T-cell (primary cell): ENCODE results near the gene HPRT1. TPM values are rescaled to one million over a fixed set of nuclear protein-coding genes. Genes with fewer than 3 reads are reported as not detected.
A peak's percentile ranks its signal among the peaks of the same experiment; 100 is the strongest.

ENCODE experiments used
- ATAC-seq, 4 experiments: fragments of 200-7000 bp in 3 of 4; fragments of 150-1000 bp in 1 of 4; cut with Tn5 transposase; replicated peaks in 1 of 4; 1 replicate in 3 of 4; 2 replicates in 1 of 4; pipeline ENCODE4 v1.10.0; 2021; ENCODE audit warnings: moderate library complexity in 3 of 4, mild to moderate bottlenecking in 2 of 4, moderate number of reproducible peaks in 1 of 4
- CTCF ChIA-PET, 2 donors: fragments of 300-600 bp; sonication (Branson Sonifier 250); formaldehyde crosslinking; loops; one replicate each; lab custom pipeline; 2022; ENCODE audit warnings: antibody characterized with exemption in 2 of 2; lab: Charles Lee
- POLR2A ChIA-PET, 2 donors: fragments of 300-600 bp; sonication (Branson Sonifier 250); formaldehyde crosslinking; loops; one replicate each; lab custom pipeline; 2022; ENCODE audit warnings: antibody characterized with exemption in 2 of 2; lab: Charles Lee
- DNase-seq, 35 experiments: peaks; one replicate each; pipeline versions ENCODE4 v3.0.0 to v3.0.0-alpha.2; 2013 to 2023
- H3K27ac ChIP-seq: one replicate; pipeline ENCODE4 v1.5.1; 2013; ENCODE audit warnings: low read length
- H3K27me3 ChIP-seq, 2 experiments: replicated peaks in 1 of 2; 1 replicate in 1 of 2; 2 replicates in 1 of 2; pipeline versions ENCODE4 v1.6.1 to v1.7.0; 2013; ENCODE audit warnings: low read length in 1 of 2, mixed read lengths in 1 of 2; ENCODE audit not compliant: control insufficient read depth in 2 of 2, insufficient read depth in 2 of 2; ENCODE audit errors: extremely low read depth in 1 of 2
- H3K36me3 ChIP-seq, 2 donors: 1 replicate in 1 of 2; 2 replicates in 1 of 2; pipeline versions ENCODE4 v1.6.1 to v1.7.0; 2013; ENCODE audit warnings: low read length in 1 of 2; ENCODE audit not compliant: control insufficient read depth in 2 of 2, insufficient read depth in 1 of 2; ENCODE audit errors: extremely low read depth in 1 of 2
- H3K4me1 ChIP-seq, 2 experiments: 1 replicate in 1 of 2; 2 replicates in 1 of 2; pipeline versions ENCODE4 v1.6.1 to v1.7.0; 2013; ENCODE audit warnings: low read length in 2 of 2, mixed read lengths in 1 of 2; ENCODE audit not compliant: insufficient read depth in 2 of 2, control insufficient read depth in 1 of 2; ENCODE audit errors: extremely low read depth in 1 of 2
- H3K4me3 ChIP-seq, 2 donors: 1 replicate in 1 of 2; 2 replicates in 1 of 2; pipeline versions ENCODE4 v1.5.1 to v1.7.0; 2013; ENCODE audit warnings: mild to moderate bottlenecking in 2 of 2, low read length in 1 of 2, moderate library complexity in 1 of 2; ENCODE audit not compliant: control insufficient read depth in 1 of 2; ENCODE audit errors: extremely low read depth in 1 of 2
- H3K9me3 ChIP-seq: 2 replicates; pipeline ENCODE4 v1.7.0; 2013
- H3K27ac Mint-ChIP-seq, 2 donors: one replicate each; pipeline ENCODE4 v1.8.0; 2020 to 2021; ENCODE audit warnings: mild to moderate bottlenecking in 2 of 2, mixed read lengths in 2 of 2
- H3K27me3 Mint-ChIP-seq, 2 donors: one replicate each; pipeline ENCODE4 v1.8.0; 2021 to 2022; ENCODE audit warnings: mixed read lengths in 2 of 2
- H3K36me3 Mint-ChIP-seq: one replicate; pipeline ENCODE4 v1.8.0; 2021; ENCODE audit warnings: mixed read lengths
- H3K4me1 Mint-ChIP-seq, 3 donors: one replicate each; pipeline ENCODE4 v1.8.0; 2020 to 2022; ENCODE audit warnings: mixed read lengths in 3 of 3, mild to moderate bottlenecking in 1 of 3
- H3K4me3 Mint-ChIP-seq, 3 donors: one replicate each; pipeline ENCODE4 v1.8.0; 2020 to 2022; ENCODE audit warnings: mild to moderate bottlenecking in 3 of 3, mixed read lengths in 3 of 3, moderate library complexity in 3 of 3
- H3K9me3 Mint-ChIP-seq, 3 donors: one replicate each; pipeline ENCODE4 v1.8.0; 2020 to 2022; ENCODE audit warnings: mixed read lengths in 3 of 3
- WGBS: methylation state at CpG from one replicate; pipeline ENCODE4 v1.1.5; 2013; ENCODE audit warnings: missing lambda C conversion rate; ENCODE audit not compliant: insufficient coverage; 5-methylcytosine and 5-hydroxymethylcytosine counted together
- total RNA-seq, 35 experiments: library from RNA in 6 of 35; stranded (reverse) in 6 of 35; fragments of 120-200 nt in 1 of 35; gene quantifications; one replicate each; pipeline versions ENCODE4 v1.2.1 to v1.2.4 and lab custom pipeline; 2013 to 2026

The HPRT1 gene
- total RNA-seq, 5 donors from 2014 or later (not counting 1 experiment from before 2014, with no cell fraction given) = 16.0 to 24.8 (median 17.6) TPM

GRCh38 chrX:134453631-134454030, 6.3 kb upstream of the HPRT1 start:
- no peaks in the 10 kb centered on the region for H3K27me3 ChIP-seq
- CTCF ChIA-PET = no interaction called here
- WGBS = no CpG with 5 or more reads among the region's 6 CpGs
- H3K27me3 Mint-ChIP-seq = peaks cover 0 to 4% of the 10 kb centered on the region in 2 donors
- no peaks in the 10 kb centered on the region for H3K9me3 Mint-ChIP-seq
- POLR2A ChIA-PET = no interaction called here
- H3K27ac Mint-ChIP-seq = no peak overlapping the region
- H3K4me3 ChIP-seq = no peak overlapping the region
- no peak for DNase-seq
- H3K36me3 Mint-ChIP-seq = no peaks in the 10 kb centered on the region
- H3K36me3 ChIP-seq = no peaks in the 10 kb centered on the region
- no peak for ATAC-seq
- H3K4me1 Mint-ChIP-seq = peaks cover 0 to 1% (median 0%) of the 10 kb centered on the region in 3 donors
- H3K4me3 Mint-ChIP-seq = no peak overlapping the region
- H3K4me1 ChIP-seq = no peaks in the 10 kb centered on the region
- H3K9me3 ChIP-seq = no peaks in the 10 kb centered on the region
- no peak overlapping the region for H3K27ac ChIP-seq

- Histone ChIP-seq H3K9me3 (no peaks in the 10 kb centered on the region), H3K27ac (no peak overlapping the region), H3K27me3 (no peaks in the 10 kb centered on the region), H3K4me3 (no peak overlapping the region), H3K4me1 (peaks cover 0 to under 1% of the 10 kb centered on the region in 2 experiments), H3K36me3 (no peaks in the 10 kb centered on the region)
- H3K9me3 Mint-ChIP-seq = no peaks in the 10 kb centered on the region
- ChIA-PET CTCF (no interaction called here), POLR2A (no interaction called here)
- ATAC-seq = no peak
- no peaks in the 10 kb centered on the region for H3K36me3 Mint-ChIP-seq
- H3K27ac Mint-ChIP-seq = no peak overlapping the region
- H3K4me3 Mint-ChIP-seq = no peak overlapping the region
- peaks cover 0 to 4% of the 10 kb centered on the region in 2 donors for H3K27me3 Mint-ChIP-seq
- DNase-seq = no peak
- 97% methylated on average over 5 of the region's 7 CpGs for WGBS
- H3K4me1 Mint-ChIP-seq = peaks cover 0 to 1% (median 0%) of the 10 kb centered on the region in 3 donors
Measured at GRCh38 chrX:134454506-134454905, 5.5 kb upstream of the HPRT1 start.

GRCh38 chrX:134457708-134458107, 2.3 kb upstream of the HPRT1 start:
- Histone ChIP-seq H3K36me3 (no peaks in the 10 kb centered on the region), H3K4me1 (peaks cover 0 to 9% of the 10 kb centered on the region in 2 experiments), H3K9me3 (no peaks in the 10 kb centered on the region), H3K4me3 (no peak overlapping the region), H3K27ac (no peak overlapping the region), H3K27me3 (no peaks in the 10 kb centered on the region)
- Mint-ChIP-seq H3K9me3 (no peaks in the 10 kb centered on the region), H3K4me3 (no peak overlapping the region), H3K27me3 (peaks cover 0 to 4% of the 10 kb centered on the region in 2 donors), H3K27ac (no peak overlapping the region), H3K4me1 (peaks cover 0 to 12% (median 9%) of the 10 kb centered on the region in 3 donors), H3K36me3 (no peaks in the 10 kb centered on the region)
- 100% methylated on average over 1 of the region's 5 CpGs for WGBS
- ChIA-PET CTCF (no interaction called here), POLR2A (no interaction called here)
- DNase-seq (no peak), ATAC-seq (no peak)

GRCh38 chrX:134459683-134460004, 321 bp upstream of the HPRT1 start:
- peak overlapping the region in 1 of 2 donors; percentile 49 for H3K27ac Mint-ChIP-seq
- peak in 3 of 35 experiments; percentile 1 to 14 (median 5) for DNase-seq
- Histone ChIP-seq H3K4me3 (peak overlapping the region; percentile 32 to 61), H3K27me3 (no peaks in the 10 kb centered on the region), H3K36me3 (no peaks in the 10 kb centered on the region), H3K27ac (no peak overlapping the region), H3K4me1 (peaks cover 0 to 9% of the 10 kb centered on the region in 2 experiments), H3K9me3 (no peaks in the 10 kb centered on the region)
- H3K36me3 Mint-ChIP-seq = no peaks in the 10 kb centered on the region
- ChIA-PET POLR2A (no interaction called here), CTCF (no interaction called here)
- peak overlapping the region; percentile 79 to 89 (median 84) for H3K4me3 Mint-ChIP-seq
- H3K4me1 Mint-ChIP-seq = peaks cover 0 to 17% (median 11%) of the 10 kb centered on the region in 3 donors
- H3K27me3 Mint-ChIP-seq = peaks cover 0 to 4% of the 10 kb centered on the region in 2 donors
- 7% methylated on average over 3 of the region's 12 CpGs for WGBS
- H3K9me3 Mint-ChIP-seq = no peaks in the 10 kb centered on the region
- ATAC-seq = peak in 1 of 4 experiments; percentile 3

GRCh38 chrX:134460862-134461220, 876 bp downstream of the HPRT1 start:
- no peaks in the 10 kb centered on the region for H3K27me3 ChIP-seq
- H3K27ac Mint-ChIP-seq = peak overlapping the region in 1 of 2 donors; percentile 85
- H3K36me3 ChIP-seq = no peaks in the 10 kb centered on the region
- no peaks in the 10 kb centered on the region for H3K9me3 Mint-ChIP-seq
- WGBS = 4% methylated on average over 5 of the region's 9 CpGs
- DNase-seq = peak in 1 of 35 experiments; percentile 9
- H3K4me3 ChIP-seq = peak overlapping the region; percentile 15 to 61
- POLR2A ChIA-PET = no interaction called here
- ATAC-seq = no peak
- H3K4me1 Mint-ChIP-seq = peaks cover 0 to 17% (median 11%) of the 10 kb centered on the region in 3 donors
- peaks cover 0 to 9% of the 10 kb centered on the region in 2 experiments for H3K4me1 ChIP-seq
- no peaks in the 10 kb centered on the region for H3K27me3 Mint-ChIP-seq
- H3K36me3 Mint-ChIP-seq = no peaks in the 10 kb centered on the region
- peak overlapping the region; percentile 84 to 90 (median 89) for H3K4me3 Mint-ChIP-seq
- CTCF ChIA-PET = no interaction called here
- no peaks in the 10 kb centered on the region for H3K9me3 ChIP-seq
- H3K27ac ChIP-seq = no peak overlapping the region

- CTCF ChIA-PET = no interaction called here
Measured at GRCh38 chrX:134461437-134461836, 1.5 kb downstream of the HPRT1 start.

GRCh38 chrX:134462927-134463326, 3.0 kb downstream of the HPRT1 start:
- H3K27me3 Mint-ChIP-seq = no peaks in the 10 kb centered on the region
- ATAC-seq (no peak), DNase-seq (no peak)
- H3K4me3 Mint-ChIP-seq = no peak overlapping the region
- Histone ChIP-seq H3K9me3 (no peaks in the 10 kb centered on the region), H3K27ac (no peak overlapping the region), H3K4me3 (no peak overlapping the region), H3K27me3 (no peaks in the 10 kb centered on the region), H3K36me3 (no peaks in the 10 kb centered on the region), H3K4me1 (peaks cover 0 to 9% of the 10 kb centered on the region in 2 experiments)
- no peaks in the 10 kb centered on the region for H3K36me3 Mint-ChIP-seq
- H3K9me3 Mint-ChIP-seq = no peaks in the 10 kb centered on the region
- WGBS = no CpG with 5 or more reads among the region's 2 CpGs
- ChIA-PET POLR2A (no interaction called here), CTCF (no interaction called here)
- peaks cover 0 to 15% (median 11%) of the 10 kb centered on the region in 3 donors for H3K4me1 Mint-ChIP-seq
- no peak overlapping the region for H3K27ac Mint-ChIP-seq

More at GRCh38 chrX:134461437-134461836, 1.5 kb downstream of the HPRT1 start:
- Mint-ChIP-seq H3K4me1 (peaks cover 0 to 17% (median 11%) of the 10 kb centered on the region in 3 donors), H3K9me3 (no peaks in the 10 kb centered on the region), H3K27me3 (no peaks in the 10 kb centered on the region), H3K36me3 (no peaks in the 10 kb centered on the region), H3K4me3 (peak overlapping the region; percentile 84 to 90 (median 89)), H3K27ac (no peak overlapping the region)
- DNase-seq = no peak
- Histone ChIP-seq H3K4me3 (no peak overlapping the region), H3K9me3 (no peaks in the 10 kb centered on the region), H3K27ac (no peak overlapping the region), H3K4me1 (peaks cover 0 to 9% of the 10 kb centered on the region in 2 experiments), H3K36me3 (no peaks in the 10 kb centered on the region), H3K27me3 (no peaks in the 10 kb centered on the region)
- no CpG with 5 or more reads among the region's 3 CpGs for WGBS
- ATAC-seq = no peak
- POLR2A ChIA-PET = no interaction called here
